Measurements from ENCODE around the gene SPSB4. TPM values are rescaled to one million over a fixed set of nuclear protein-coding genes. Genes with fewer than 3 reads are reported as not detected.

The SPSB4 gene
- total and polyA plus RNA-seq, 10 donors = 0.87 to 10.7 (median 5.9) TPM

- TF ChIP-seq POLR2AphosphoS5 (IDR thresholded peaks at IDR 0.05) (no peak), CTCF (IDR thresholded peaks at IDR 0.05 in 8 of 11, conservative IDR thresholded peaks at IDR 0.05 in 3 of 11) (no peak), POLR2A (IDR thresholded peaks at IDR 0.05) (no peak)
- 76 to 100% (median 81%) methylated on average over 2 of the region's 2 CpGs for WGBS, 5 donors
- H3K27me3 ChIP-seq (replicated peaks in 1 of 7) = no peaks in the 10 kb centered on the region
- H3K9me3 ChIP-seq = peaks cover 0 to 5% (median 0%) of the 10 kb centered on the region in 8 donors
- intact Hi-C loops (cut with DNase I; ENCODE audit: low total_unique reads) = no loop called here
- H3K36me3 ChIP-seq = no peaks in the 10 kb centered on the region
- H3K4me3 ChIP-seq = no peak overlapping the region
- H3K4me1 ChIP-seq = no peaks in the 10 kb centered on the region
- DNase-seq = no peak
- H3K27ac ChIP-seq = no peak overlapping the region
Observed at GRCh38 chr3:141103067-141103466, 51.9 kb downstream of the SPSB4 start.

GRCh38 chr3:141103503-141103902, 52.4 kb downstream of the SPSB4 start:
- no peaks in the 10 kb centered on the region for H3K4me1 ChIP-seq
- H3K27ac ChIP-seq = no peak overlapping the region
- no peak for DNase-seq
- H3K4me3 ChIP-seq = no peak overlapping the region
- no peaks in the 10 kb centered on the region for H3K36me3 ChIP-seq
- peaks cover 0 to 4% (median 0%) of the 10 kb centered on the region in 8 donors for H3K9me3 ChIP-seq
- no peak for TF ChIP-seq CTCF (IDR thresholded peaks at IDR 0.05 in 8 of 11, conservative IDR thresholded peaks at IDR 0.05 in 3 of 11)
- TF ChIP-seq POLR2AphosphoS5 (IDR thresholded peaks at IDR 0.05) = no peak
- TF ChIP-seq POLR2A (IDR thresholded peaks at IDR 0.05) = no peak
- 86 to 92% (median 91%) methylated on average over 4 of the region's 4 CpGs for WGBS, 5 donors
- intact Hi-C loops (cut with DNase I; ENCODE audit: low total_unique reads) = no loop called here
- no peaks in the 10 kb centered on the region for H3K27me3 ChIP-seq (replicated peaks in 1 of 7)

- no peak overlapping the region for H3K27ac ChIP-seq
- H3K4me1 ChIP-seq = no peaks in the 10 kb centered on the region
- 79 to 93% (median 88%) methylated on average over 8 to 12 of the region's 12 CpGs for WGBS, 5 donors
- H3K4me3 ChIP-seq = no peak overlapping the region
- intact Hi-C loops (cut with DNase I; ENCODE audit: low total_unique reads) = no loop called here
- no peaks in the 10 kb centered on the region for H3K27me3 ChIP-seq (replicated peaks in 1 of 7)
- no peak for TF ChIP-seq POLR2AphosphoS5 (IDR thresholded peaks at IDR 0.05)
- TF ChIP-seq CTCF (IDR thresholded peaks at IDR 0.05 in 8 of 11, conservative IDR thresholded peaks at IDR 0.05 in 3 of 11) = no peak
- TF ChIP-seq POLR2A (IDR thresholded peaks at IDR 0.05) = no peak
- no peak for DNase-seq
- H3K36me3 ChIP-seq = no peaks in the 10 kb centered on the region
- no peaks in the 10 kb centered on the region for H3K9me3 ChIP-seq
Observed at GRCh38 chr3:141104151-141104821, 53.1 kb downstream of the SPSB4 start.

GRCh38 chr3:141105828-141106628, 54.9 kb downstream of the SPSB4 start:
- intact Hi-C loops (cut with DNase I; ENCODE audit: low total_unique reads) = loop anchor here (5.0 kb wide), 1 partner anchor 204 kb away; no protein-coding TSS in a partner anchor
- DNase-seq = no peak
- TF ChIP-seq CTCF (IDR thresholded peaks at IDR 0.05 in 8 of 11, conservative IDR thresholded peaks at IDR 0.05 in 3 of 11) (peak; percentile 28 to 82 (median 69)), POLR2A (IDR thresholded peaks at IDR 0.05) (no peak)
- no peaks in the 10 kb centered on the region for H3K4me1 ChIP-seq
- H3K9me3 ChIP-seq = peaks cover 0 to 9% (median 2%) of the 10 kb centered on the region in 8 donors
- no peak overlapping the region for H3K4me3 ChIP-seq
- H3K36me3 ChIP-seq = no peaks in the 10 kb centered on the region
- no peak overlapping the region for H3K27ac ChIP-seq
- WGBS, 5 donors = 36 to 45% (median 39%) methylated on average over 7 of the region's 7 CpGs
- H3K27me3 ChIP-seq (replicated peaks in 1 of 7) = no peaks in the 10 kb centered on the region
